GM12878 (cell line): ENCODE data around the gene NHS. TPM values are rescaled to one million over a fixed set of nuclear protein-coding genes. Genes with fewer than 3 reads are reported as not detected.

ENCODE experiments used
- ATAC-seq: fragments of 200-7000 bp; cut with Tn5 transposase; 3 replicates; pipeline ENCODE4 v1.9.1; 2020; ENCODE audit warnings: mild to moderate bottlenecking, moderate library complexity
- BruUV-seq: library from RNA; stranded (reverse); fragments of 400-500 nt; replicated peaks from 2 replicates; lab custom pipeline; 2021; lab: Mats Ljungman, UMichigan
- CTCF ChIA-PET: fragments of 300-600 bp; sonication (Branson Sonifier 250); formaldehyde crosslinking; extraction: SDS; loops from one replicate; lab custom pipeline; 2021; ENCODE audit warnings: inconsistent platforms; lab: Yijun Ruan, JAX
- POLR2A ChIA-PET: fragments of 350-600 bp; formaldehyde crosslinking; extraction: SDS; loops from one replicate; lab custom pipeline; 2021; ENCODE audit warnings: inconsistent platforms; lab: Charles Lee
- RAD21 ChIA-PET: fragments of 300-600 bp; sonication (Branson Sonifier 250); formaldehyde crosslinking; loops from one replicate; lab custom pipeline; 2023; ENCODE audit warnings: antibody characterized with exemption; ENCODE audit not compliant: unreplicated experiment; lab: Charles Lee
- SMC1A ChIA-PET: fragments of 300-600 bp; sonication (Branson Sonifier 250); formaldehyde crosslinking; loops from one replicate; lab custom pipeline; 2023; ENCODE audit not compliant: unreplicated experiment, uncharacterized antibody; lab: Charles Lee
- DNase-seq: peaks from one replicate; pipeline ENCODE4 v3.0.0-alpha.2; 2011; ENCODE audit warnings: low read depth, low spot score
- FAIRE-seq: peaks from 3 replicates; lab custom pipeline; 2011; peaks lifted over from hg19 to GRCh38; lab: Jason Lieb, UNC
- H2AFZ ChIP-seq: 2 replicates; pipeline ENCODE4 v1.6.0; 2011; ENCODE audit warnings: low read depth, low read length, control low read depth; ENCODE audit not compliant: control insufficient read depth
- H3K27ac ChIP-seq: 2 replicates; pipeline ENCODE4 v1.5.1; 2011; ENCODE audit warnings: control low read depth; ENCODE audit not compliant: control insufficient read depth, insufficient read depth
- H3K27me3 ChIP-seq, 2 experiments: replicated peaks in 1 of 2; 2 replicates each; pipeline versions ENCODE4 v1.6.0 to v1.6.1; 2011; ENCODE audit warnings: low read length in 1 of 2; ENCODE audit not compliant: control insufficient read depth in 2 of 2, insufficient read depth in 2 of 2
- H3K36me3 ChIP-seq, 2 experiments: 2 replicates each; pipeline ENCODE4 v1.5.1; 2011; ENCODE audit warnings: low read length in 1 of 2; ENCODE audit not compliant: control insufficient read depth in 2 of 2, insufficient read depth in 2 of 2
- H3K4me1 ChIP-seq: 2 replicates; pipeline ENCODE4 v1.6.1; 2011; ENCODE audit warnings: mild to moderate bottlenecking, low read length, moderate library complexity, mixed read lengths; ENCODE audit not compliant: control insufficient read depth, insufficient read depth
- H3K4me2 ChIP-seq: 2 replicates; pipeline ENCODE4 v1.6.0; 2011; ENCODE audit warnings: control low read depth; ENCODE audit not compliant: control insufficient read depth, insufficient read depth
- H3K4me3 ChIP-seq: fragments of 200-600 bp; sonication (generic); 2 replicates; pipeline ENCODE4 v1.5.1; 2016
- H3K79me2 ChIP-seq: 2 replicates; pipeline ENCODE4 v1.6.0; 2011; ENCODE audit warnings: low read length; ENCODE audit not compliant: control insufficient read depth, insufficient read depth
- H3K9ac ChIP-seq: 2 replicates; pipeline ENCODE4 v1.8.0; 2011; ENCODE audit warnings: low read length, control low read depth, mixed read lengths; ENCODE audit not compliant: control insufficient read depth, insufficient read depth
- H3K9me3 ChIP-seq: replicated peaks from 3 replicates; pipeline ENCODE4 v1.5.1; 2011; ENCODE audit warnings: mild to moderate bottlenecking, low read length; ENCODE audit not compliant: control insufficient read depth, insufficient read depth
- H4K20me1 ChIP-seq: 2 replicates; pipeline ENCODE4 v1.6.0; 2011; ENCODE audit not compliant: control insufficient read depth, insufficient read depth
- BCL11A ChIP-seq: IDR thresholded peaks from 2 replicates; pipeline ENCODE4 v1.6.1; 2011; ENCODE audit warnings: low read depth, low read length
- E2F8 ChIP-seq: fragments of 450-650 bp; IDR thresholded peaks from 2 replicates; pipeline ENCODE4 v1.6.1; 2018; ENCODE audit warnings: mild to moderate bottlenecking, low read depth, moderate library complexity; ENCODE audit not compliant: partially characterized antibody
- MYC ChIP-seq: IDR thresholded peaks from 2 replicates; pipeline ENCODE4 v1.6.1; 2011; ENCODE audit warnings: mild to moderate bottlenecking, low read length, moderate library complexity, inconsistent platforms; ENCODE audit not compliant: insufficient read depth, insufficient replicate concordance, insufficient read length, severe bottlenecking
- RFX5 ChIP-seq: IDR thresholded peaks from 2 replicates; pipeline ENCODE4 v1.6.1; 2011; ENCODE audit warnings: low read depth, low read length, improper control_type of control experiment
- WGBS: methylation state at CpG from one replicate; pipeline ENCODE4 v1.1.6; 2016; ENCODE audit warnings: low lambda C conversion rate; ENCODE audit not compliant: insufficient replicate concordance, insufficient coverage; ENCODE audit errors: missing lambda C conversion rate; 5-methylcytosine and 5-hydroxymethylcytosine counted together
- in situ Hi-C: fragments of 300-500 bp; cut with MboI; formaldehyde crosslinking; loops from 9 replicates; pipeline ENCODE4 v1.14.3; 2018; ENCODE audit warnings: mixed read lengths
- intact Hi-C: fragments of 100-400 bp; cut with micrococcal nuclease; formaldehyde crosslinking; loops from one replicate; pipeline ENCODE4 v1.14.2; 2022; ENCODE audit not compliant: unreplicated experiment
- polyA plus RNA-seq, 11 experiments: library from polyadenylated mRNA; depleted of rRNA in 4 of 11; unstranded in 6 of 11; stranded (reverse) in 5 of 11; fragments of >200 nt; fragmentation: Nextera tagmentation in 4 of 11; fragmentation: Illumina TruSeq in 1 of 11; extraction: Ambion mirVana in 4 of 11; extraction: Trizol in 1 of 11; gene quantifications; 1 replicate in 1 of 11; 2 replicates in 10 of 11; pipeline versions ENCODE4 v1.2.1 to v1.2.3, GENCODE V29; 2011 to 2016; ENCODE audit warnings: inconsistent platforms in 2 of 11, missing spikeins in 2 of 11, low read depth in 1 of 11
- total RNA-seq, 4 experiments: library from RNA; depleted of rRNA in 3 of 4; stranded (reverse); fragments of >200 nt in 3 of 4; fragmentation: Illumina TruSeq in 1 of 4; extraction: Trizol in 1 of 4; gene quantifications; 2 replicates each; pipeline versions ENCODE4 v1.2.1 to v1.2.3, GENCODE V29; 2013 to 2021

Gene NHS
- total and polyA plus RNA-seq, 10 of the 15 experiments (the other 5 are each of a cell fraction or from before 2014, with no cell fraction given): under 0.01 to 0.07 (median 0.03) TPM; not detected in 7

GRCh38 chrX:17495052-17495451 lies 120.1 kb downstream of the NHS start (continued):
- TF ChIP-seq E2F8 (no peak), MYC (no peak)

GRCh38 chrX:17496407-17496806 lies 121.4 kb downstream of the NHS start:
- ChIA-PET SMC1A (no interaction called here), CTCF (no interaction called here), RAD21 (no interaction called here), POLR2A (no interaction called here)
- H3K79me2 ChIP-seq: no peaks in the 10 kb centered on the region
- H3K27me3 ChIP-seq: no peaks in the 10 kb centered on the region
- DNase-seq: no peak
- H3K4me2 ChIP-seq: no peak overlapping the region
- H3K36me3 ChIP-seq: no peaks in the 10 kb centered on the region
- no peak for ATAC-seq
- BruUV-seq: no TSS peak
- H3K9me3 ChIP-seq: no peaks in the 10 kb centered on the region
- no peaks in the 10 kb centered on the region for H4K20me1 ChIP-seq
- no peak overlapping the region for H3K9ac ChIP-seq
- H3K4me1 ChIP-seq: no peaks in the 10 kb centered on the region
- no peak overlapping the region for H2AFZ ChIP-seq
- intact Hi-C loops (no loop called here), in situ Hi-C loops (no loop called here)
- H3K4me3 ChIP-seq: no peak overlapping the region
- FAIRE-seq: no peak
- no peak for TF ChIP-seq RFX5
- TF ChIP-seq BCL11A: no peak
- no peak overlapping the region for H3K27ac ChIP-seq
- WGBS: 33% methylated on average over 1 of the region's 1 CpG
